Astrocyte (in vitro differentiated cells and primary cell): ENCODE results near the gene MKI67. TPM values are rescaled to one million over a fixed set of nuclear protein-coding genes. Genes with fewer than 3 reads are reported as not detected.

Experiments used
- DNase-seq: peaks from one replicate; pipeline ENCODE4 v3.0.0-alpha.2; 2010; ENCODE audit warnings: low read depth
- FAIRE-seq: peaks from 2 replicates; lab custom pipeline; 2011; peaks lifted over from hg19 to GRCh38; lab: Jason Lieb, UNC
- H2AFZ ChIP-seq: 2 replicates; pipeline ENCODE4 v1.6.0; 2012; ENCODE audit warnings: low read depth, low read length, inconsistent platforms
- H3K27ac ChIP-seq: 2 replicates; pipeline ENCODE4 v1.5.1; 2011; ENCODE audit warnings: low read depth, low read length, inconsistent platforms
- H3K27me3 ChIP-seq: 2 replicates; pipeline ENCODE4 v1.6.0; 2011; ENCODE audit warnings: low read length, inconsistent platforms; ENCODE audit not compliant: insufficient read depth
- H3K36me3 ChIP-seq: 2 replicates; pipeline ENCODE4 v1.5.1; 2011; ENCODE audit warnings: low read length, inconsistent platforms; ENCODE audit not compliant: insufficient read depth
- H3K4me1 ChIP-seq: 2 replicates; pipeline ENCODE4 v1.5.1; 2011; ENCODE audit warnings: low read length, inconsistent platforms; ENCODE audit not compliant: insufficient read depth
- H3K4me2 ChIP-seq: 2 replicates; pipeline ENCODE4 v1.6.0; 2012; ENCODE audit warnings: low read length, inconsistent platforms
- H3K4me3 ChIP-seq: 2 replicates; pipeline ENCODE4 v1.5.1; 2011; ENCODE audit warnings: low read depth, mild to moderate bottlenecking, low read length, inconsistent platforms; ENCODE audit not compliant: insufficient read depth
- H3K79me2 ChIP-seq: 2 replicates; pipeline ENCODE4 v1.6.0; 2012; ENCODE audit warnings: mild to moderate bottlenecking, low read length, inconsistent platforms; ENCODE audit not compliant: insufficient read depth
- H3K9ac ChIP-seq: 2 replicates; pipeline ENCODE4 v1.6.0; 2012; ENCODE audit warnings: mild to moderate bottlenecking, low read length, inconsistent platforms
- H3K9me3 ChIP-seq: 2 replicates; pipeline ENCODE4 v1.5.1; 2012; ENCODE audit warnings: low read depth, mild to moderate bottlenecking, low read length, inconsistent platforms; ENCODE audit not compliant: insufficient read depth
- H4K20me1 ChIP-seq: 2 replicates; pipeline ENCODE4 v1.6.0; 2012; ENCODE audit warnings: low read length, inconsistent platforms; ENCODE audit not compliant: insufficient read depth
- H3K27ac Mint-ChIP-seq: one replicate; pipeline ENCODE4 v1.8.0; 2021; ENCODE audit warnings: mild to moderate bottlenecking, mixed read lengths; ENCODE audit not compliant: unreplicated experiment
- H3K27me3 Mint-ChIP-seq: one replicate; pipeline ENCODE4 v1.8.0; 2021; ENCODE audit warnings: low read depth, mixed read lengths; ENCODE audit not compliant: unreplicated experiment
- H3K36me3 Mint-ChIP-seq: one replicate; pipeline ENCODE4 v1.8.0; 2021; ENCODE audit warnings: low read depth, mixed read lengths; ENCODE audit not compliant: unreplicated experiment
- H3K4me1 Mint-ChIP-seq: one replicate; pipeline ENCODE4 v1.8.0; 2021; ENCODE audit warnings: low read depth, mixed read lengths; ENCODE audit not compliant: unreplicated experiment
- H3K4me3 Mint-ChIP-seq: one replicate; pipeline ENCODE4 v1.8.0; 2021; ENCODE audit warnings: mild to moderate bottlenecking, moderate library complexity, mixed read lengths; ENCODE audit not compliant: unreplicated experiment
- H3K9me3 Mint-ChIP-seq: one replicate; pipeline ENCODE4 v1.8.0; 2021; ENCODE audit warnings: mild to moderate bottlenecking, mixed read lengths; ENCODE audit not compliant: unreplicated experiment
- EZH2 ChIP-seq: IDR thresholded peaks from 2 replicates; pipeline ENCODE4 v1.6.1; 2012; ENCODE audit warnings: mild to moderate bottlenecking, low read length, inconsistent platforms; ENCODE audit not compliant: insufficient read depth
- total RNA-seq: library from RNA; stranded (reverse); gene quantifications from 2 replicates; pipeline ENCODE4 v1.2.1, GENCODE V29; 2021
- TF ChIP-seq, protein P1 (sequence below): IDR thresholded peaks from 2 replicates; pipeline ENCODE4 v1.5.1; 2011; ENCODE audit warnings: low read depth, mild to moderate bottlenecking, inconsistent platforms, low read length, moderate library complexity; ENCODE audit not compliant: insufficient read depth

MKI67 gene
- total RNA-seq, 1 donor from 2014 or later, result 4.6 TPM

GRCh38 chr10:128047991-128048818, 78.0 kb downstream of the MKI67 start:
- TF ChIP-seq, protein P1, sequence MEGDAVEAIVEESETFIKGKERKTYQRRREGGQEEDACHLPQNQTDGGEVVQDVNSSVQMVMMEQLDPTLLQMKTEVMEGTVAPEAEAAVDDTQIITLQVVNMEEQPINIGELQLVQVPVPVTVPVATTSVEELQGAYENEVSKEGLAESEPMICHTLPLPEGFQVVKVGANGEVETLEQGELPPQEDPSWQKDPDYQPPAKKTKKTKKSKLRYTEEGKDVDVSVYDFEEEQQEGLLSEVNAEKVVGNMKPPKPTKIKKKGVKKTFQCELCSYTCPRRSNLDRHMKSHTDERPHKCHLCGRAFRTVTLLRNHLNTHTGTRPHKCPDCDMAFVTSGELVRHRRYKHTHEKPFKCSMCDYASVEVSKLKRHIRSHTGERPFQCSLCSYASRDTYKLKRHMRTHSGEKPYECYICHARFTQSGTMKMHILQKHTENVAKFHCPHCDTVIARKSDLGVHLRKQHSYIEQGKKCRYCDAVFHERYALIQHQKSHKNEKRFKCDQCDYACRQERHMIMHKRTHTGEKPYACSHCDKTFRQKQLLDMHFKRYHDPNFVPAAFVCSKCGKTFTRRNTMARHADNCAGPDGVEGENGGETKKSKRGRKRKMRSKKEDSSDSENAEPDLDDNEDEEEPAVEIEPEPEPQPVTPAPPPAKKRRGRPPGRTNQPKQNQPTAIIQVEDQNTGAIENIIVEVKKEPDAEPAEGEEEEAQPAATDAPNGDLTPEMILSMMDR, result no peak
- TF ChIP-seq EZH2, result no peak
- H3K36me3 ChIP-seq, result no peaks in the 10 kb centered on the region
- peaks cover 11% of the 10 kb centered on the region for H3K4me1 ChIP-seq
- H3K27ac Mint-ChIP-seq, result peak overlapping the region; percentile 62
- DNase-seq (peak; percentile 57), FAIRE-seq (no peak)
- H3K4me3 ChIP-seq, result no peak overlapping the region
- H3K4me2 ChIP-seq, result peak overlapping the region; percentile 45
- peaks cover 4% of the 10 kb centered on the region for H3K9me3 Mint-ChIP-seq
- H3K79me2 ChIP-seq, result no peaks in the 10 kb centered on the region
- H3K9me3 ChIP-seq, result no peaks in the 10 kb centered on the region
- peaks cover 15% of the 10 kb centered on the region for H3K36me3 Mint-ChIP-seq
- peak overlapping the region; percentile 37 for H3K4me3 Mint-ChIP-seq
- H3K27me3 Mint-ChIP-seq, result no peaks in the 10 kb centered on the region
- peaks cover 13% of the 10 kb centered on the region for H3K4me1 Mint-ChIP-seq
- H3K27ac ChIP-seq, result no peak overlapping the region
- peaks cover 3% of the 10 kb centered on the region for H4K20me1 ChIP-seq
- H3K9ac ChIP-seq, result peak overlapping the region; percentile 3
- H2AFZ ChIP-seq, result no peak overlapping the region
- no peaks in the 10 kb centered on the region for H3K27me3 ChIP-seq

GRCh38 chr10:128047351-128047750, 78.9 kb downstream of the MKI67 start:
- Histone ChIP-seq H3K27me3 (no peaks in the 10 kb centered on the region), H3K4me1 (peaks cover 11% of the 10 kb centered on the region), H3K4me2 (peak overlapping the region; percentile 45), H3K4me3 (no peak overlapping the region), H4K20me1 (peaks cover 3% of the 10 kb centered on the region), H3K9ac (no peak overlapping the region), H3K79me2 (no peaks in the 10 kb centered on the region), H3K27ac (no peak overlapping the region), H3K9me3 (no peaks in the 10 kb centered on the region), H3K36me3 (no peaks in the 10 kb centered on the region), H2AFZ (peak overlapping the region; percentile 26)
- peaks cover 13% of the 10 kb centered on the region for H3K4me1 Mint-ChIP-seq
- H3K36me3 Mint-ChIP-seq, result peaks cover 9% of the 10 kb centered on the region
- peaks cover 2% of the 10 kb centered on the region for H3K9me3 Mint-ChIP-seq
- H3K4me3 Mint-ChIP-seq, result peak overlapping the region; percentile 37
- TF ChIP-seq EZH2, result no peak
- TF ChIP-seq, protein P1, result no peak
- H3K27me3 Mint-ChIP-seq, result no peaks in the 10 kb centered on the region
- DNase-seq, result peak; percentile 35
- FAIRE-seq, result no peak
- peak overlapping the region; percentile 62 for H3K27ac Mint-ChIP-seq

DNA sequence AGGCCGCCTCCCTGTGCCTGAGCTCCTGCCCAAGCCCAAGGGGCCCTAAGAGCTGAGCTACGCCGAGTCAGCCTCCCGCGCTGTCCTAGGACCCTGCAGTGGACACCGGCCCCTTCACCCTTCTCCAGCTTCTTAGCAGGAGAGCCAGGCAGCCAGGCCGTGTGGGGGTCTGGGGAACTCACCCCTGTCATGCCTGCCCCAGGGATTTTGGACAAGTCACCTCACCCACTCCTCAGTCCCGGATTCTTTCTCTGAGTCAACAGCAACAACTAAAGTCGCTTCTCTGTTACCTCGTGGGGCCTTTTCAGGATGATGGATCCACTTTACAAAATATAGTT, 79.3 kb downstream of the MKI67 start:
- no peak overlapping the region for H3K27ac ChIP-seq
- H4K20me1 ChIP-seq, result peaks cover 3% of the 10 kb centered on the region
- H3K36me3 ChIP-seq, result no peaks in the 10 kb centered on the region
- no peak overlapping the region for H3K4me3 ChIP-seq
- H3K4me1 ChIP-seq, result peaks cover 11% of the 10 kb centered on the region
- no peak overlapping the region for H3K4me3 Mint-ChIP-seq
- no peak overlapping the region for H3K9ac ChIP-seq
- H3K9me3 ChIP-seq, result no peaks in the 10 kb centered on the region
- H3K27me3 ChIP-seq, result no peaks in the 10 kb centered on the region
- no peak overlapping the region for H3K4me2 ChIP-seq
- peaks cover 6% of the 10 kb centered on the region for H3K36me3 Mint-ChIP-seq
- H3K27me3 Mint-ChIP-seq, result no peaks in the 10 kb centered on the region
- no peak for FAIRE-seq
- H3K4me1 Mint-ChIP-seq, result peaks cover 13% of the 10 kb centered on the region
- no peak overlapping the region for H3K27ac Mint-ChIP-seq
- H3K9me3 Mint-ChIP-seq, result peaks cover 2% of the 10 kb centered on the region
- TF ChIP-seq, protein P1, result no peak
- TF ChIP-seq EZH2, result no peak
- H2AFZ ChIP-seq, result no peak overlapping the region
- no peak for DNase-seq
- H3K79me2 ChIP-seq, result no peaks in the 10 kb centered on the region
